ENCODE results near the gene LBHD1. TPM values are rescaled to one million over a fixed set of nuclear protein-coding genes. Genes with fewer than 3 reads are reported as not detected.

The LBHD1 gene
- total and polyA plus RNA-seq, 2 of the 13 experiments (the other 11 are each of a cell fraction or from before 2014, with no cell fraction given) = 3.2 to 3.7 TPM

- TF ChIP-seq ELF1 (CRISPR knock-in tag; IDR thresholded peaks at IDR 0.05) (peak; percentile 88), DMTF1 (CRISPR knock-in tag; IDR thresholded peaks at IDR 0.05) (no peak), ZNF430 (CRISPR knock-in tag; IDR thresholded peaks at IDR 0.05) (peak; percentile 54), ELK4 (CRISPR knock-in tag; IDR thresholded peaks at IDR 0.05; ENCODE audit: borderline replicate concordance) (0 out of 2 replicates have a peak, but pooled peaks have one; percentile 27), HIVEP1 (CRISPR knock-in tag; IDR thresholded peaks at IDR 0.05) (peak; percentile 79), ZNF788 (CRISPR knock-in tag; IDR thresholded peaks at IDR 0.05; ENCODE audit: borderline replicate concordance) (no peak), ZNF605 (CRISPR knock-in tag; IDR thresholded peaks at IDR 0.05) (peak; percentile 85), ZNF510 (CRISPR knock-in tag; IDR thresholded peaks at IDR 0.05; ENCODE audit: low read depth) (peak; percentile 97; the same call in 1 of the 2 replicates), GABPB1 (CRISPR knock-in tag; IDR thresholded peaks at IDR 0.05) (peak; percentile 91), NCOA2 (CRISPR knock-in tag; IDR thresholded peaks at IDR 0.05) (peak; percentile 38; the same call in 1 of the 2 replicates), ZNF703 (CRISPR knock-in tag; IDR thresholded peaks at IDR 0.05; ENCODE audit: borderline replicate concordance) (0 out of 2 replicates have a peak, but pooled peaks have one; percentile 19), ZNF124 (CRISPR knock-in tag; IDR thresholded peaks at IDR 0.05) (no peak), PHF21A (CRISPR knock-in tag; IDR thresholded peaks at IDR 0.05) (peak; percentile 47; the same call in 1 of the 2 replicates), TGIF2 (CRISPR knock-in tag; IDR thresholded peaks at IDR 0.05) (0 out of 2 replicates have a peak, but pooled peaks have one; percentile 48), RBFOX2 (IDR thresholded peaks at IDR 0.05; ENCODE audit: low read depth, low read length) (peak; percentile 99), ZNF207 (IDR thresholded peaks at IDR 0.05; ENCODE audit: borderline replicate concordance) (no peak), ZHX1 (CRISPR knock-in tag; IDR thresholded peaks at IDR 0.05; ENCODE audit: low read depth) (0 out of 2 replicates have a peak, but pooled peaks have one; percentile 18), ZNF343 (CRISPR knock-in tag; IDR thresholded peaks at IDR 0.05) (0 out of 2 replicates have a peak, but pooled peaks have one; percentile 54), ATF5 (CRISPR knock-in tag; IDR thresholded peaks at IDR 0.05; ENCODE audit: low read depth) (no peak), THAP9 (CRISPR knock-in tag; IDR thresholded peaks at IDR 0.05; ENCODE audit: borderline replicate concordance) (peak; percentile 49; the same call in 1 of the 2 replicates)
Measured at GRCh38 chr11:62665075-62665598, 6.9 kb downstream of the LBHD1 start, which contains the start of the genes C11orf98 and CSKMT (continued).

Data from HepG2 (cell line).